Measurements from ENCODE around the gene YTHDF1. TPM values are rescaled to one million over a fixed set of nuclear protein-coding genes. Genes with fewer than 3 reads are reported as not detected.

YTHDF1 gene
- total and polyA plus RNA-seq, 2 of the 4 experiments (the other 2 are of a cell fraction): 10.9 to 22.6 TPM

DNA sequence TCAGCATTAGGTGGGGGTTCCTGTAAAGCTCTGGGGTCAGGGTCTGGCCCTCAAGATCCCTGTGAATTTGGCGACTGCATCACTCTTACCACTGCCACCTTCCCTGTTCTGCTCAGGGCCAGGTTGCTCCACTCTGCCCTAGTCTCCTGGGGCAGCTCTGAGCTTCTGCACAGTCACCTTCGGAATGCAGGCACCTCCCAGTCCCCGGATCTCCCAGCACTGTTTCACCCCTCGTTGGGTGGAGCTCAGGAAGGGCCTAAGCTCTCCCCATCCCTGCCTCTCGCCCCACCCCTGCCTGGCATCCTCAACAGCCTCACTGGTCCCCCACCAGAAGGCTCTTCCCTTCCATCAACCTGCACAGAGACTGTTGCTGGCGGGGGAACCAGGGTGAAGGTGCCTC is 46.2 kb downstream of the YTHDF1 start:
- Histone ChIP-seq H2BK5ac (ENCODE audit: low read depth, low read length, poor library complexity, severe bottlenecking) (no peak overlapping the region), H4K91ac (ENCODE audit: insufficient read depth, low read depth, low read length) (no peak overlapping the region), H3K27me3 (ENCODE audit: control insufficient read depth, insufficient read depth, low read length) (peaks cover 46% of the 10 kb centered on the region), H2BK20ac (ENCODE audit: low read depth, low read length) (no peak overlapping the region), H3K4ac (ENCODE audit: low read depth, low read length) (no peak overlapping the region), H4K20me1 (ENCODE audit: insufficient read depth, low read length) (no peaks in the 10 kb centered on the region; the same call in none of the 2 replicates), H2AK9ac (replicated peaks; ENCODE audit: low read depth, low read length, poor library complexity) (no peak overlapping the region), H2AFZ (replicated peaks; ENCODE audit: low read length, poor library complexity) (no peak overlapping the region), H3K9me3 (ENCODE audit: control insufficient read depth, insufficient read depth, low read length) (no peaks in the 10 kb centered on the region), H3K4me1 (ENCODE audit: control insufficient read depth, insufficient read depth, low read length) (no peaks in the 10 kb centered on the region), H3K79me1 (ENCODE audit: low read depth in 1 of 2, low read length in 2 of 2) (no peaks in the 10 kb centered on the region), H3K4me2 (ENCODE audit: low read depth, low read length) (no peak overlapping the region), H3K36me3 (ENCODE audit: control insufficient read depth, insufficient read depth, low read length) (no peaks in the 10 kb centered on the region), H3K56ac (ENCODE audit: extremely low read depth, insufficient read depth, low read length) (no peak overlapping the region), H4K8ac (ENCODE audit: low read depth in 2 of 2, low read length in 2 of 2) (no peak overlapping the region), H2BK15ac (ENCODE audit: low read depth, low read length) (no peak overlapping the region), H3K23ac (ENCODE audit: low read depth, low read length) (no peak overlapping the region), H2AK5ac (ENCODE audit: low read depth, low read length) (no peak overlapping the region), H3K27ac (ENCODE audit: insufficient read depth, low read length) (no peak overlapping the region), H3K9ac (ENCODE audit: low read depth, low read length) (no peak overlapping the region), H3K18ac (ENCODE audit: low read depth, low read length) (no peak overlapping the region), H3K14ac (replicated peaks; ENCODE audit: low read depth, low read length) (no peak overlapping the region), H2BK120ac (ENCODE audit: low read depth, low read length) (no peak overlapping the region), H3K9me1 (ENCODE audit: insufficient read depth, low read length) (no peaks in the 10 kb centered on the region), H4K5ac (ENCODE audit: low read depth, low read length) (no peak overlapping the region), H3K4me3 (ENCODE audit: insufficient read depth, low read depth, low read length) (no peak overlapping the region)
- TF ChIP-seq MAFK (IDR thresholded peaks at IDR 0.05; ENCODE audit: low read depth, low read length) (no peak), RAD21 (IDR thresholded peaks at IDR 0.05; ENCODE audit: low read length) (no peak), NFE2L2 (IDR thresholded peaks at IDR 0.05; ENCODE audit: low read depth, low read length) (no peak), CEBPB (IDR thresholded peaks at IDR 0.05; ENCODE audit: low read depth, low read length) (no peak), FOS (IDR thresholded peaks at IDR 0.05; ENCODE audit: low read depth, low read length) (no peak)
- TF ChIP-seq, protein P1, sequence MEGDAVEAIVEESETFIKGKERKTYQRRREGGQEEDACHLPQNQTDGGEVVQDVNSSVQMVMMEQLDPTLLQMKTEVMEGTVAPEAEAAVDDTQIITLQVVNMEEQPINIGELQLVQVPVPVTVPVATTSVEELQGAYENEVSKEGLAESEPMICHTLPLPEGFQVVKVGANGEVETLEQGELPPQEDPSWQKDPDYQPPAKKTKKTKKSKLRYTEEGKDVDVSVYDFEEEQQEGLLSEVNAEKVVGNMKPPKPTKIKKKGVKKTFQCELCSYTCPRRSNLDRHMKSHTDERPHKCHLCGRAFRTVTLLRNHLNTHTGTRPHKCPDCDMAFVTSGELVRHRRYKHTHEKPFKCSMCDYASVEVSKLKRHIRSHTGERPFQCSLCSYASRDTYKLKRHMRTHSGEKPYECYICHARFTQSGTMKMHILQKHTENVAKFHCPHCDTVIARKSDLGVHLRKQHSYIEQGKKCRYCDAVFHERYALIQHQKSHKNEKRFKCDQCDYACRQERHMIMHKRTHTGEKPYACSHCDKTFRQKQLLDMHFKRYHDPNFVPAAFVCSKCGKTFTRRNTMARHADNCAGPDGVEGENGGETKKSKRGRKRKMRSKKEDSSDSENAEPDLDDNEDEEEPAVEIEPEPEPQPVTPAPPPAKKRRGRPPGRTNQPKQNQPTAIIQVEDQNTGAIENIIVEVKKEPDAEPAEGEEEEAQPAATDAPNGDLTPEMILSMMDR (conservative IDR thresholded peaks at IDR 0.05; ENCODE audit: low read depth, low read length): no peak
- TF ChIP-seq, protein P2, sequence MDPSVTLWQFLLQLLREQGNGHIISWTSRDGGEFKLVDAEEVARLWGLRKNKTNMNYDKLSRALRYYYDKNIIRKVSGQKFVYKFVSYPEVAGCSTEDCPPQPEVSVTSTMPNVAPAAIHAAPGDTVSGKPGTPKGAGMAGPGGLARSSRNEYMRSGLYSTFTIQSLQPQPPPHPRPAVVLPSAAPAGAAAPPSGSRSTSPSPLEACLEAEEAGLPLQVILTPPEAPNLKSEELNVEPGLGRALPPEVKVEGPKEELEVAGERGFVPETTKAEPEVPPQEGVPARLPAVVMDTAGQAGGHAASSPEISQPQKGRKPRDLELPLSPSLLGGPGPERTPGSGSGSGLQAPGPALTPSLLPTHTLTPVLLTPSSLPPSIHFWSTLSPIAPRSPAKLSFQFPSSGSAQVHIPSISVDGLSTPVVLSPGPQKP (IDR thresholded peaks at IDR 0.05; ENCODE audit: borderline replicate concordance, low read depth, low read length): no peak
- no TSS peak for BruUV-seq (replicated peaks)
- intact Hi-C loops (cut with micrococcal nuclease) (no loop called here), dilution Hi-C loops (cut with HindIII; ENCODE audit: low sequenced_read_pairs, unreplicated experiment) (no loop called here), in situ Hi-C loops (cut with MboI; ENCODE audit: low sequenced_read_pairs) (no loop called here)
- CTCF ChIA-PET: no interaction called here
- POLR2A ChIA-PET (ENCODE audit: unreplicated experiment): no interaction called here
- ATAC-seq (ENCODE audit: low read depth) (no peak), DNase-seq (no peak)
- no CpG with 5 or more reads among the region's 6 CpGs for WGBS, 2 experiments (ENCODE audit: extremely low coverage in 2 of 2, insufficient read length in 1 of 2)
